WTC11 (cell line): ENCODE measurements around the gene PAFAH2. TPM values are rescaled to one million over a fixed set of nuclear protein-coding genes. Genes with fewer than 3 reads are reported as not detected.
A peak's percentile ranks its signal among the peaks of the same experiment; 100 is the strongest.

ENCODE experiments used
- ATAC-seq: fragments of 200-7000 bp; cut with Tn5 transposase; 2 replicates; pipeline ENCODE4 v1.10.0; 2021; ENCODE audit warnings: mild to moderate bottlenecking, moderate library complexity
- CTCF ChIA-PET: fragments of 300-600 bp; sonication (Branson Sonifier 250); formaldehyde crosslinking; loops from one replicate; lab custom pipeline; 2021; ENCODE audit warnings: antibody characterized with exemption; lab: Charles Lee
- POLR2A ChIA-PET: fragments of 350-600 bp; sonication (Branson Sonifier 250); formaldehyde crosslinking; loops from one replicate; lab custom pipeline; 2021; ENCODE audit warnings: antibody characterized with exemption; lab: Charles Lee
- DNase-seq: peaks from one replicate; pipeline ENCODE4 v3.0.0; 2021; ENCODE audit warnings: low spot score
- H3K27ac Mint-ChIP-seq: 2 replicates; pipeline ENCODE4 v1.8.0; 2021; ENCODE audit warnings: mixed read lengths
- H3K27me3 Mint-ChIP-seq: 2 replicates; pipeline ENCODE4 v1.8.0; 2021; ENCODE audit warnings: low read depth, mild to moderate bottlenecking, moderate library complexity, mixed read lengths
- H3K36me3 Mint-ChIP-seq: 2 replicates; pipeline ENCODE4 v1.8.0; 2021; ENCODE audit warnings: mixed read lengths
- H3K4me1 Mint-ChIP-seq: 2 replicates; pipeline ENCODE4 v1.8.0; 2022; ENCODE audit warnings: mixed read lengths
- H3K4me3 Mint-ChIP-seq: 2 replicates; pipeline ENCODE4 v1.8.0; 2021; ENCODE audit warnings: mild to moderate bottlenecking, moderate library complexity, mixed read lengths
- H3K9me3 Mint-ChIP-seq: 2 replicates; pipeline ENCODE4 v1.8.0; 2021; ENCODE audit warnings: mixed read lengths
- ARID4B ChIP-seq: sonication (generic); formaldehyde crosslinking; IDR thresholded peaks from 2 replicates; pipeline ENCODE4 v1.8.0; 2023; ENCODE audit warnings: missing genetic modification reagents, mild to moderate bottlenecking, borderline replicate concordance
- CBFB ChIP-seq: sonication (generic); formaldehyde crosslinking; IDR thresholded peaks from 2 replicates; pipeline ENCODE4 v1.8.1; 2022; ENCODE audit warnings: mild to moderate bottlenecking, low read depth, missing genetic modification reagents
- CDX4 ChIP-seq: fragments of 250-450 bp; sonication (Bioruptor Pico); IDR thresholded peaks from 2 replicates; pipeline ENCODE4 v1.9.0; 2021; ENCODE audit warnings: moderate library complexity, mild to moderate bottlenecking, inconsistent platforms, borderline replicate concordance
- E2F1 ChIP-seq: sonication (generic); formaldehyde crosslinking; IDR thresholded peaks from 2 replicates; pipeline ENCODE4 v1.8.0; 2022; ENCODE audit warnings: mild to moderate bottlenecking, missing genetic modification reagents
- EMX1 ChIP-seq: fragments of 250-450 bp; sonication (Bioruptor Pico); IDR thresholded peaks from 2 replicates; pipeline ENCODE4 v1.8.0; 2021; ENCODE audit warnings: mild to moderate bottlenecking
- GTF2I ChIP-seq: fragments of 250-450 bp; sonication (Bioruptor Pico); conservative IDR thresholded peaks from 2 replicates; pipeline ENCODE4 v1.4.0; 2021; ENCODE audit warnings: mild to moderate bottlenecking
- HMGA2 ChIP-seq: fragments of 250-450 bp; sonication (Bioruptor Pico); IDR thresholded peaks from 2 replicates; pipeline ENCODE4 v1.4.0; 2021; ENCODE audit warnings: mild to moderate bottlenecking, moderate library complexity
- OVOL2 ChIP-seq: fragments of 250-450 bp; sonication (Bioruptor Pico); IDR thresholded peaks from 2 replicates; pipeline ENCODE4 v1.9.0; 2021; ENCODE audit warnings: mild to moderate bottlenecking, borderline replicate concordance
- RELA ChIP-seq: sonication (generic); formaldehyde crosslinking; IDR thresholded peaks from 2 replicates; pipeline ENCODE4 v1.8.1; 2022; ENCODE audit warnings: missing genetic modification reagents, mild to moderate bottlenecking, borderline replicate concordance
- ZBTB43 ChIP-seq: sonication (generic); formaldehyde crosslinking; IDR thresholded peaks from 2 replicates; pipeline ENCODE4 v1.8.1; 2023; ENCODE audit warnings: mild to moderate bottlenecking, missing genetic modification reagents
- ZNF219 ChIP-seq: sonication (generic); formaldehyde crosslinking; IDR thresholded peaks from 2 replicates; pipeline ENCODE4 v1.8.0; 2023; ENCODE audit warnings: missing genetic modification reagents, mild to moderate bottlenecking, borderline replicate concordance
- ZNF396 ChIP-seq: fragments of 250-450 bp; sonication (Bioruptor Pico); IDR thresholded peaks from 2 replicates; pipeline ENCODE4 v1.8.0; 2021; ENCODE audit warnings: mild to moderate bottlenecking, moderate library complexity, borderline replicate concordance
- ZNF425 ChIP-seq: fragments of 250-450 bp; sonication (Bioruptor Pico); conservative IDR thresholded peaks from 2 replicates; pipeline ENCODE4 v1.9.0; 2021; ENCODE audit warnings: mild to moderate bottlenecking
- total RNA-seq: library from RNA; stranded (reverse); gene quantifications from 3 replicates; pipeline ENCODE4 v1.2.3, GENCODE V29; 2021

PAFAH2 gene
- total RNA-seq, 1 experiment from 2014 or later, result 11.5 TPM

- no peak for TF ChIP-seq OVOL2 (CRISPR knock-in tag)
- TF ChIP-seq RELA (CRISPR knock-in tag), result no peak
- no peak for TF ChIP-seq E2F1 (CRISPR knock-in tag)
- TF ChIP-seq ZNF396 (CRISPR knock-in tag), result no peak
- no peak for TF ChIP-seq ZBTB43 (CRISPR knock-in tag)
- no peak for TF ChIP-seq ZNF425 (CRISPR knock-in tag)
- TF ChIP-seq ARID4B (CRISPR knock-in tag), result no peak
- TF ChIP-seq ZNF219, result no peak
- no peak for TF ChIP-seq CBFB
- TF ChIP-seq GTF2I (CRISPR knock-in tag), result no peak
- TF ChIP-seq HMGA2 (CRISPR knock-in tag), result no peak
- TF ChIP-seq CDX4 (CRISPR knock-in tag), result no peak
- TF ChIP-seq EMX1 (CRISPR knock-in tag), result no peak
- TF ChIP-seq, all 79 proteins: peak for 0
- DNase-seq, result peak; percentile 32
- H3K9me3 Mint-ChIP-seq, result no peaks in the 10 kb centered on the region
- peaks cover 25% of the 10 kb centered on the region for H3K4me1 Mint-ChIP-seq
- CTCF ChIA-PET, result interaction anchor here (2.1 to 3.6 kb wide), 2 partner anchors 32 to 70 kb away, joined by 6 to 22 read pairs; partner anchors contain the start of gene PAFAH2
- H3K36me3 Mint-ChIP-seq, result no peaks in the 10 kb centered on the region
- peaks cover 9% of the 10 kb centered on the region for H3K27me3 Mint-ChIP-seq
- POLR2A ChIA-PET, result no interaction called here
- H3K4me3 Mint-ChIP-seq, result no peak overlapping the region
- H3K27ac Mint-ChIP-seq, result no peak overlapping the region; the same call in 1 of the 2 replicates
- peak; percentile 26 for ATAC-seq
These were observed 70.2 kb downstream of the PAFAH2 start for GRCh38 chr1:25927521-25928265.
